MM.1S (cell line): ENCODE data around the gene SSC5D.

Source experiments
- EZH2 ChIP-seq: fragments of 300-600 bp; sonication (generic); optimal IDR thresholded peaks from 2 replicates; pipeline ENCODE3; 2017; ENCODE audit warnings: low read depth, mild to moderate bottlenecking, antibody characterized with exemption, low read length, mixed read lengths
- TF ChIP-seq, protein P1 (sequence below): fragments of 300-600 bp; sonication (generic); IDR thresholded peaks from 2 replicates; pipeline ENCODE4 v1.5.1; 2016; ENCODE audit warnings: antibody characterized with exemption, low read length, mixed read lengths

DNA sequence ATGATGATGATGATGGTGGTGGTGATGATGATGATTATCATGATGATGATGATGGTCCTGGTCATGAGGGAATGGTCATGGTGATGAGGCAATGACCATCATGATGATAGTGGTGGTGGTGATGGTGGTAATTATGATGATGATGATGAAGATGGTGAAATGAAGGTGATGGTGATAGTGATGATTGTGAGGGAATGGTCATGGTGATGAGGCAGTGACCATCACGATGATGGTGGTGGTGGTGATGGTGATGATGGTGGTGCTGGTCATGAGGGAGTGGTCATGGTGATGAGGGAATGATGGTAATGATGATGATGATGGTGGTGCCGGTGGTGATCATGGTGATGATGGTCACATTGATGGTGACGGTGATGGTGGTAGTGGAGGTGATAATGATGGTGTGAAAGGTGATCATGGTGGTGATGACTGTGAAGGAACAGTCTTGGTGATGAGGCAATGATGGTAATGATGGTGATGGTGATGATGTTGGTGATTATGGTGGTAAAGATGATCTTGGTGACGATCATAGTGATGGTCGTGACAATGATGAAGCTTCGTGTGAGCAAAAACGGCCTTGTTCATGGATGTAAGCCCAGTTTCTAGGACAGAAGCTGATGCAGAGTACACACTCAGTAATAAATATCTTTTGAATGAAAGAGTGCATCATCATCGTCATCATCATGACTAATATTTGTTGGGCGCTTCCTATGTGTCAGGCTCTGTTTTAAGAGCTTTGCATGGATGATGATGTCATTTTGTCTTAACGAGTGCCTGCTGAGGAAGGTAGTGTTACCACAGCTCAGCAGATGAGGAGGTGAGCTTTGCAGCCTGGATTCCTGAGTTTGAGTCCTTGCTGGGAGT is 31.4 kb downstream of the SSC5D start:
- TF ChIP-seq, protein P1, sequence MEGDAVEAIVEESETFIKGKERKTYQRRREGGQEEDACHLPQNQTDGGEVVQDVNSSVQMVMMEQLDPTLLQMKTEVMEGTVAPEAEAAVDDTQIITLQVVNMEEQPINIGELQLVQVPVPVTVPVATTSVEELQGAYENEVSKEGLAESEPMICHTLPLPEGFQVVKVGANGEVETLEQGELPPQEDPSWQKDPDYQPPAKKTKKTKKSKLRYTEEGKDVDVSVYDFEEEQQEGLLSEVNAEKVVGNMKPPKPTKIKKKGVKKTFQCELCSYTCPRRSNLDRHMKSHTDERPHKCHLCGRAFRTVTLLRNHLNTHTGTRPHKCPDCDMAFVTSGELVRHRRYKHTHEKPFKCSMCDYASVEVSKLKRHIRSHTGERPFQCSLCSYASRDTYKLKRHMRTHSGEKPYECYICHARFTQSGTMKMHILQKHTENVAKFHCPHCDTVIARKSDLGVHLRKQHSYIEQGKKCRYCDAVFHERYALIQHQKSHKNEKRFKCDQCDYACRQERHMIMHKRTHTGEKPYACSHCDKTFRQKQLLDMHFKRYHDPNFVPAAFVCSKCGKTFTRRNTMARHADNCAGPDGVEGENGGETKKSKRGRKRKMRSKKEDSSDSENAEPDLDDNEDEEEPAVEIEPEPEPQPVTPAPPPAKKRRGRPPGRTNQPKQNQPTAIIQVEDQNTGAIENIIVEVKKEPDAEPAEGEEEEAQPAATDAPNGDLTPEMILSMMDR = no peak
- TF ChIP-seq EZH2 = no peak
